Erythroblast (primary cell): ENCODE measurements around the gene PHF20.

Experiments
- GATA1 ChIP-seq: IDR thresholded peaks from 2 replicates; pipeline ENCODE4 v1.6.1; 2011; ENCODE audit warnings: low read depth, mild to moderate bottlenecking, control low read depth, low read length, moderate library complexity
- POLR2A ChIP-seq: IDR thresholded peaks from 2 replicates; pipeline ENCODE4 v1.6.1; 2011; ENCODE audit warnings: mild to moderate bottlenecking, low read length

GRCh38 chr20:35886537-35886936 is 114.7 kb downstream of the PHF20 start:
- TF ChIP-seq POLR2A (no peak), GATA1 (no peak)
